GM23338 (cell line): Measurements from ENCODE around the gene CSPG5.

Source experiments
- CREB1 ChIP-seq: fragments of 250-450 bp; sonication (Bioruptor Pico); IDR thresholded peaks from 2 replicates; pipeline ENCODE4 v1.5.0; 2020; ENCODE audit warnings: low read depth, mild to moderate bottlenecking, moderate library complexity
- EZH2 ChIP-seq: fragments of 200-600 bp; sonication (generic); IDR thresholded peaks from one replicate; pipeline ENCODE4 v1.8.0; 2017; ENCODE audit warnings: antibody characterized with exemption, mild to moderate bottlenecking, low read depth; ENCODE audit not compliant: unreplicated experiment
- EZH2phosphoT487 ChIP-seq: fragments of 200-600 bp; sonication (generic); IDR thresholded peaks from one replicate; pipeline ENCODE4 v1.8.1; 2018; ENCODE audit warnings: antibody characterized with exemption; ENCODE audit not compliant: unreplicated experiment
- NANOG ChIP-seq: IDR thresholded peaks from 2 replicates; pipeline ENCODE4 v1.6.1; 2016; ENCODE audit warnings: antibody characterized with exemption, borderline replicate concordance
- POLR2AphosphoS5 ChIP-seq: IDR thresholded peaks from 2 replicates; pipeline ENCODE4 v1.6.1; 2016; ENCODE audit warnings: antibody characterized with exemption, low read depth
- STAT1 ChIP-seq: IDR thresholded peaks from one replicate; pipeline ENCODE4 v1.6.1; 2016; ENCODE audit warnings: antibody characterized with exemption; ENCODE audit not compliant: unreplicated experiment
- ZNF331 ChIP-seq: fragments of 250-450 bp; sonication (Bioruptor Pico); IDR thresholded peaks from 2 replicates; pipeline ENCODE4 v1.5.0; 2020; ENCODE audit warnings: low read depth, mild to moderate bottlenecking, moderate library complexity
- TF ChIP-seq, protein P1 (sequence below), 2 experiments: fragments of 200-600 bp in 1 of 2; sonication (generic) in 1 of 2; conservative IDR thresholded peaks; 2 replicates each; pipeline versions ENCODE4 v1.5.1 to v1.6.1; 2016 to 2017; ENCODE audit warnings: antibody characterized with exemption in 2 of 2, low read depth in 2 of 2, mild to moderate bottlenecking in 2 of 2, moderate library complexity in 1 of 2
- TF ChIP-seq, protein P2 (sequence below): IDR thresholded peaks from one replicate; pipeline ENCODE4 v1.6.1; 2018; ENCODE audit warnings: antibody characterized with exemption; ENCODE audit not compliant: unreplicated experiment

- TF ChIP-seq NANOG (no peak), CREB1 (CRISPR knock-in tag) (no peak), EZH2 (no peak), POLR2AphosphoS5 (no peak), STAT1 (no peak), EZH2phosphoT487 (no peak), ZNF331 (no peak)
- TF ChIP-seq, protein P1, sequence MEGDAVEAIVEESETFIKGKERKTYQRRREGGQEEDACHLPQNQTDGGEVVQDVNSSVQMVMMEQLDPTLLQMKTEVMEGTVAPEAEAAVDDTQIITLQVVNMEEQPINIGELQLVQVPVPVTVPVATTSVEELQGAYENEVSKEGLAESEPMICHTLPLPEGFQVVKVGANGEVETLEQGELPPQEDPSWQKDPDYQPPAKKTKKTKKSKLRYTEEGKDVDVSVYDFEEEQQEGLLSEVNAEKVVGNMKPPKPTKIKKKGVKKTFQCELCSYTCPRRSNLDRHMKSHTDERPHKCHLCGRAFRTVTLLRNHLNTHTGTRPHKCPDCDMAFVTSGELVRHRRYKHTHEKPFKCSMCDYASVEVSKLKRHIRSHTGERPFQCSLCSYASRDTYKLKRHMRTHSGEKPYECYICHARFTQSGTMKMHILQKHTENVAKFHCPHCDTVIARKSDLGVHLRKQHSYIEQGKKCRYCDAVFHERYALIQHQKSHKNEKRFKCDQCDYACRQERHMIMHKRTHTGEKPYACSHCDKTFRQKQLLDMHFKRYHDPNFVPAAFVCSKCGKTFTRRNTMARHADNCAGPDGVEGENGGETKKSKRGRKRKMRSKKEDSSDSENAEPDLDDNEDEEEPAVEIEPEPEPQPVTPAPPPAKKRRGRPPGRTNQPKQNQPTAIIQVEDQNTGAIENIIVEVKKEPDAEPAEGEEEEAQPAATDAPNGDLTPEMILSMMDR (conservative IDR thresholded peaks at IDR 0.05; ENCODE audit: low read depth in 2 of 2), result no peak
- TF ChIP-seq, protein P2, sequence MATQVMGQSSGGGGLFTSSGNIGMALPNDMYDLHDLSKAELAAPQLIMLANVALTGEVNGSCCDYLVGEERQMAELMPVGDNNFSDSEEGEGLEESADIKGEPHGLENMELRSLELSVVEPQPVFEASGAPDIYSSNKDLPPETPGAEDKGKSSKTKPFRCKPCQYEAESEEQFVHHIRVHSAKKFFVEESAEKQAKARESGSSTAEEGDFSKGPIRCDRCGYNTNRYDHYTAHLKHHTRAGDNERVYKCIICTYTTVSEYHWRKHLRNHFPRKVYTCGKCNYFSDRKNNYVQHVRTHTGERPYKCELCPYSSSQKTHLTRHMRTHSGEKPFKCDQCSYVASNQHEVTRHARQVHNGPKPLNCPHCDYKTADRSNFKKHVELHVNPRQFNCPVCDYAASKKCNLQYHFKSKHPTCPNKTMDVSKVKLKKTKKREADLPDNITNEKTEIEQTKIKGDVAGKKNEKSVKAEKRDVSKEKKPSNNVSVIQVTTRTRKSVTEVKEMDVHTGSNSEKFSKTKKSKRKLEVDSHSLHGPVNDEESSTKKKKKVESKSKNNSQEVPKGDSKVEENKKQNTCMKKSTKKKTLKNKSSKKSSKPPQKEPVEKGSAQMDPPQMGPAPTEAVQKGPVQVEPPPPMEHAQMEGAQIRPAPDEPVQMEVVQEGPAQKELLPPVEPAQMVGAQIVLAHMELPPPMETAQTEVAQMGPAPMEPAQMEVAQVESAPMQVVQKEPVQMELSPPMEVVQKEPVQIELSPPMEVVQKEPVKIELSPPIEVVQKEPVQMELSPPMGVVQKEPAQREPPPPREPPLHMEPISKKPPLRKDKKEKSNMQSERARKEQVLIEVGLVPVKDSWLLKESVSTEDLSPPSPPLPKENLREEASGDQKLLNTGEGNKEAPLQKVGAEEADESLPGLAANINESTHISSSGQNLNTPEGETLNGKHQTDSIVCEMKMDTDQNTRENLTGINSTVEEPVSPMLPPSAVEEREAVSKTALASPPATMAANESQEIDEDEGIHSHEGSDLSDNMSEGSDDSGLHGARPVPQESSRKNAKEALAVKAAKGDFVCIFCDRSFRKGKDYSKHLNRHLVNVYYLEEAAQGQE, result no peak
These were observed 22.6 kb upstream of the CSPG5 start for GRCh38 chr3:47601281-47601680.
